GM12878 (cell line): ENCODE data around the gene CMYA5. TPM values are rescaled to one million over a fixed set of nuclear protein-coding genes. Genes with fewer than 3 reads are reported as not detected.

Experiments used
- ATAC-seq: fragments of 200-7000 bp; cut with Tn5 transposase; 3 replicates; pipeline ENCODE4 v1.9.1; 2020; ENCODE audit warnings: mild to moderate bottlenecking, moderate library complexity
- BruUV-seq: library from RNA; stranded (reverse); fragments of 400-500 nt; replicated peaks from 2 replicates; lab custom pipeline; 2021; lab: Mats Ljungman, UMichigan
- CTCF ChIA-PET: fragments of 300-600 bp; sonication (Branson Sonifier 250); formaldehyde crosslinking; extraction: SDS; loops from one replicate; lab custom pipeline; 2021; ENCODE audit warnings: inconsistent platforms; lab: Yijun Ruan, JAX
- POLR2A ChIA-PET: fragments of 350-600 bp; formaldehyde crosslinking; extraction: SDS; loops from one replicate; lab custom pipeline; 2021; ENCODE audit warnings: inconsistent platforms; lab: Charles Lee
- RAD21 ChIA-PET: fragments of 300-600 bp; sonication (Branson Sonifier 250); formaldehyde crosslinking; loops from one replicate; lab custom pipeline; 2023; ENCODE audit warnings: antibody characterized with exemption; ENCODE audit not compliant: unreplicated experiment; lab: Charles Lee
- SMC1A ChIA-PET: fragments of 300-600 bp; sonication (Branson Sonifier 250); formaldehyde crosslinking; loops from one replicate; lab custom pipeline; 2023; ENCODE audit not compliant: unreplicated experiment, uncharacterized antibody; lab: Charles Lee
- DNase-seq: peaks from one replicate; pipeline ENCODE4 v3.0.0-alpha.2; 2011; ENCODE audit warnings: low read depth, low spot score
- FAIRE-seq: peaks from 3 replicates; lab custom pipeline; 2011; peaks lifted over from hg19 to GRCh38; lab: Jason Lieb, UNC
- H2AFZ ChIP-seq: 2 replicates; pipeline ENCODE4 v1.6.0; 2011; ENCODE audit warnings: low read depth, low read length, control low read depth; ENCODE audit not compliant: control insufficient read depth
- H3K27ac ChIP-seq: 2 replicates; pipeline ENCODE4 v1.5.1; 2011; ENCODE audit warnings: control low read depth; ENCODE audit not compliant: control insufficient read depth, insufficient read depth
- H3K27me3 ChIP-seq, 2 experiments: replicated peaks in 1 of 2; 2 replicates each; pipeline versions ENCODE4 v1.6.0 to v1.6.1; 2011; ENCODE audit warnings: low read length in 1 of 2; ENCODE audit not compliant: control insufficient read depth in 2 of 2, insufficient read depth in 2 of 2
- H3K36me3 ChIP-seq, 2 experiments: 2 replicates each; pipeline ENCODE4 v1.5.1; 2011; ENCODE audit warnings: low read length in 1 of 2; ENCODE audit not compliant: control insufficient read depth in 2 of 2, insufficient read depth in 2 of 2
- H3K4me1 ChIP-seq: 2 replicates; pipeline ENCODE4 v1.6.1; 2011; ENCODE audit warnings: mild to moderate bottlenecking, low read length, moderate library complexity, mixed read lengths; ENCODE audit not compliant: control insufficient read depth, insufficient read depth
- H3K4me2 ChIP-seq: 2 replicates; pipeline ENCODE4 v1.6.0; 2011; ENCODE audit warnings: control low read depth; ENCODE audit not compliant: control insufficient read depth, insufficient read depth
- H3K4me3 ChIP-seq: fragments of 200-600 bp; sonication (generic); 2 replicates; pipeline ENCODE4 v1.5.1; 2016
- H3K79me2 ChIP-seq: 2 replicates; pipeline ENCODE4 v1.6.0; 2011; ENCODE audit warnings: low read length; ENCODE audit not compliant: control insufficient read depth, insufficient read depth
- H3K9ac ChIP-seq: 2 replicates; pipeline ENCODE4 v1.8.0; 2011; ENCODE audit warnings: low read length, control low read depth, mixed read lengths; ENCODE audit not compliant: control insufficient read depth, insufficient read depth
- H3K9me3 ChIP-seq: replicated peaks from 3 replicates; pipeline ENCODE4 v1.5.1; 2011; ENCODE audit warnings: mild to moderate bottlenecking, low read length; ENCODE audit not compliant: control insufficient read depth, insufficient read depth
- H4K20me1 ChIP-seq: 2 replicates; pipeline ENCODE4 v1.6.0; 2011; ENCODE audit not compliant: control insufficient read depth, insufficient read depth
- FOS ChIP-seq: IDR thresholded peaks from 3 replicates; pipeline ENCODE4 v1.6.1; 2011; ENCODE audit warnings: borderline replicate concordance; ENCODE audit not compliant: insufficient read length; ENCODE audit errors: extremely low read depth
- IKZF2 ChIP-seq, 2 experiments: fragments of 450-650 bp; IDR thresholded peaks; 2 replicates each; pipeline ENCODE4 v1.6.1; 2017; ENCODE audit warnings: mild to moderate bottlenecking in 2 of 2, moderate library complexity in 2 of 2
- MTA3 ChIP-seq: IDR thresholded peaks from 2 replicates; pipeline ENCODE4 v1.6.1; 2012; ENCODE audit warnings: low read length, inconsistent platforms, borderline replicate concordance
- MYC ChIP-seq: IDR thresholded peaks from 2 replicates; pipeline ENCODE4 v1.6.1; 2011; ENCODE audit warnings: mild to moderate bottlenecking, low read length, moderate library complexity, inconsistent platforms; ENCODE audit not compliant: insufficient read depth, insufficient replicate concordance, insufficient read length, severe bottlenecking
- SMAD1 ChIP-seq: fragments of 450-650 bp; IDR thresholded peaks from 2 replicates; pipeline ENCODE4 v1.6.1; 2018; ENCODE audit warnings: mild to moderate bottlenecking, low read depth; ENCODE audit not compliant: partially characterized antibody
- TCF3 ChIP-seq: IDR thresholded peaks from 2 replicates; pipeline ENCODE4 v1.6.1; 2012; ENCODE audit warnings: low read depth, mild to moderate bottlenecking, low read length, borderline replicate concordance; ENCODE audit not compliant: insufficient read depth
- WGBS: methylation state at CpG from one replicate; pipeline ENCODE4 v1.1.6; 2016; ENCODE audit warnings: low lambda C conversion rate; ENCODE audit not compliant: insufficient replicate concordance, insufficient coverage; ENCODE audit errors: missing lambda C conversion rate; 5-methylcytosine and 5-hydroxymethylcytosine counted together
- in situ Hi-C: fragments of 300-500 bp; cut with MboI; formaldehyde crosslinking; loops from 9 replicates; pipeline ENCODE4 v1.14.3; 2018; ENCODE audit warnings: mixed read lengths
- intact Hi-C: fragments of 100-400 bp; cut with micrococcal nuclease; formaldehyde crosslinking; loops from one replicate; pipeline ENCODE4 v1.14.2; 2022; ENCODE audit not compliant: unreplicated experiment
- polyA plus RNA-seq, 11 experiments: library from polyadenylated mRNA; depleted of rRNA in 4 of 11; unstranded in 6 of 11; stranded (reverse) in 5 of 11; fragments of >200 nt; fragmentation: Nextera tagmentation in 4 of 11; fragmentation: Illumina TruSeq in 1 of 11; extraction: Ambion mirVana in 4 of 11; extraction: Trizol in 1 of 11; gene quantifications; 1 replicate in 1 of 11; 2 replicates in 10 of 11; pipeline versions ENCODE4 v1.2.1 to v1.2.3, GENCODE V29; 2011 to 2016; ENCODE audit warnings: inconsistent platforms in 2 of 11, missing spikeins in 2 of 11, low read depth in 1 of 11
- total RNA-seq, 4 experiments: library from RNA; depleted of rRNA in 3 of 4; stranded (reverse); fragments of >200 nt in 3 of 4; fragmentation: Illumina TruSeq in 1 of 4; extraction: Trizol in 1 of 4; gene quantifications; 2 replicates each; pipeline versions ENCODE4 v1.2.1 to v1.2.3, GENCODE V29; 2013 to 2021
- TF ChIP-seq, protein P1 (sequence below): fragments of 450-650 bp; IDR thresholded peaks from 2 replicates; pipeline ENCODE4 v1.6.1; 2017; ENCODE audit warnings: antibody characterized with exemption, mild to moderate bottlenecking, moderate library complexity
- TF ChIP-seq, protein P2 (sequence below): fragments of 450-650 bp; formaldehyde crosslinking; IDR thresholded peaks from 2 replicates; pipeline ENCODE4 v1.5.0; 2022; ENCODE audit warnings: mild to moderate bottlenecking, missing genetic modification characterization

CMYA5 gene
- total and polyA plus RNA-seq, 10 of the 15 experiments (the other 5 are each of a cell fraction or from before 2014, with no cell fraction given), result 0.01 to 0.34 (median 0.16) TPM; not detected in 1

DNA sequence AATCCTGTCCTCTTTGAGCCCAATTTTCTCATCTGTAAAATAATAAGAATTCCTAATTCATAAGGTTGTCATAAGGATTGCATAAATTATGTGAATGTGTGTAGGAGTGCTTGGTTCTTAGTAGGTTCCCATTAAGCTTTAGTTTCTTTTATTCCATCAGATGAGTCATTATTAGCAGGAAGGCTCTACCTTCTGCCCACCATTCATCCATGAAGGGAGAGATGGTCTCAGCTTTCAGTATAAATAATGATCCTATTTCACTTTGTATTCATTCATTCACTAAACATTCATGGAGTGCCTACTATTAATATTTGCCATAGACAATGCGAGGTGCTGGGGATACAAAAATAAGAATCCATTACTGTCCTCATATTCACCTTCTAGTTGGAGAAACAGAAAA, 3.0 kb downstream of the CMYA5 start:
- no peak for TF ChIP-seq IKZF2 (IDR thresholded peaks at IDR 0.05)
- no peak for TF ChIP-seq FOS
- TF ChIP-seq MYC, result no peak
- no peak for TF ChIP-seq MTA3
- TF ChIP-seq, protein P1, sequence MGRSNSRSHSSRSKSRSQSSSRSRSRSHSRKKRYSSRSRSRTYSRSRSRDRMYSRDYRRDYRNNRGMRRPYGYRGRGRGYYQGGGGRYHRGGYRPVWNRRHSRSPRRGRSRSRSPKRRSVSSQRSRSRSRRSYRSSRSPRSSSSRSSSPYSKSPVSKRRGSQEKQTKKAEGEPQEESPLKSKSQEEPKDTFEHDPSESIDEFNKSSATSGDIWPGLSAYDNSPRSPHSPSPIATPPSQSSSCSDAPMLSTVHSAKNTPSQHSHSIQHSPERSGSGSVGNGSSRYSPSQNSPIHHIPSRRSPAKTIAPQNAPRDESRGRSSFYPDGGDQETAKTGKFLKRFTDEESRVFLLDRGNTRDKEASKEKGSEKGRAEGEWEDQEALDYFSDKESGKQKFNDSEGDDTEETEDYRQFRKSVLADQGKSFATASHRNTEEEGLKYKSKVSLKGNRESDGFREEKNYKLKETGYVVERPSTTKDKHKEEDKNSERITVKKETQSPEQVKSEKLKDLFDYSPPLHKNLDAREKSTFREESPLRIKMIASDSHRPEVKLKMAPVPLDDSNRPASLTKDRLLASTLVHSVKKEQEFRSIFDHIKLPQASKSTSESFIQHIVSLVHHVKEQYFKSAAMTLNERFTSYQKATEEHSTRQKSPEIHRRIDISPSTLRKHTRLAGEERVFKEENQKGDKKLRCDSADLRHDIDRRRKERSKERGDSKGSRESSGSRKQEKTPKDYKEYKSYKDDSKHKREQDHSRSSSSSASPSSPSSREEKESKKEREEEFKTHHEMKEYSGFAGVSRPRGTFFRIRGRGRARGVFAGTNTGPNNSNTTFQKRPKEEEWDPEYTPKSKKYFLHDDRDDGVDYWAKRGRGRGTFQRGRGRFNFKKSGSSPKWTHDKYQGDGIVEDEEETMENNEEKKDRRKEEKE, result no peak
- no peak for TF ChIP-seq TCF3
- TF ChIP-seq SMAD1, result no peak
- TF ChIP-seq, protein P2, sequence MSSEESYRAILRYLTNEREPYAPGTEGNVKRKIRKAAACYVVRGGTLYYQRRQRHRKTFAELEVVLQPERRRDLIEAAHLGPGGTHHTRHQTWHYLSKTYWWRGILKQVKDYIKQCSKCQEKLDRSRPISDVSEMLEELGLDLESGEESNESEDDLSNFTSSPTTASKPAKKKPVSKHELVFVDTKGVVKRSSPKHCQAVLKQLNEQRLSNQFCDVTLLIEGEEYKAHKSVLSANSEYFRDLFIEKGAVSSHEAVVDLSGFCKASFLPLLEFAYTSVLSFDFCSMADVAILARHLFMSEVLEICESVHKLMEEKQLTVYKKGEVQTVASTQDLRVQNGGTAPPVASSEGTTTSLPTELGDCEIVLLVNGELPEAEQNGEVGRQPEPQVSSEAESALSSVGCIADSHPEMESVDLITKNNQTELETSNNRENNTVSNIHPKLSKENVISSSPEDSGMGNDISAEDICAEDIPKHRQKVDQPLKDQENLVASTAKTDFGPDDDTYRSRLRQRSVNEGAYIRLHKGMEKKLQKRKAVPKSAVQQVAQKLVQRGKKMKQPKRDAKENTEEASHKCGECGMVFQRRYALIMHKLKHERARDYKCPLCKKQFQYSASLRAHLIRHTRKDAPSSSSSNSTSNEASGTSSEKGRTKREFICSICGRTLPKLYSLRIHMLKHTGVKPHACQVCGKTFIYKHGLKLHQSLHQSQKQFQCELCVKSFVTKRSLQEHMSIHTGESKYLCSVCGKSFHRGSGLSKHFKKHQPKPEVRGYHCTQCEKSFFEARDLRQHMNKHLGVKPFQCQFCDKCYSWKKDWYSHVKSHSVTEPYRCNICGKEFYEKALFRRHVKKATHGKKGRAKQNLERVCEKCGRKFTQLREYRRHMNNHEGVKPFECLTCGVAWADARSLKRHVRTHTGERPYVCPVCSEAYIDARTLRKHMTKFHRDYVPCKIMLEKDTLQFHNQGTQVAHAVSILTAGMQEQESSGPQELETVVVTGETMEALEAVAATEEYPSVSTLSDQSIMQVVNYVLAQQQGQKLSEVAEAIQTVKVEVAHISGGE (CRISPR knock-in tag), result no peak
- Histone ChIP-seq H2AFZ (no peak overlapping the region), H3K36me3 (no peaks in the 10 kb centered on the region), H3K27me3 (no peaks in the 10 kb centered on the region), H3K4me1 (peaks cover 5% of the 10 kb centered on the region; the same call in 1 of the 2 replicates), H3K4me3 (no peak overlapping the region), H3K9ac (no peak overlapping the region), H3K27ac (no peak overlapping the region), H4K20me1 (no peaks in the 10 kb centered on the region), H3K9me3 (no peaks in the 10 kb centered on the region), H3K4me2 (no peak overlapping the region), H3K79me2 (no peaks in the 10 kb centered on the region)
- 100% methylated on average over 1 of the region's 1 CpG for WGBS
- no peak for FAIRE-seq
- no peak for DNase-seq
- ChIA-PET POLR2A (interaction anchor here (0.7 kb wide), 1 partner anchor 33 kb away, joined by 3 read pairs; no protein-coding TSS in a partner anchor), CTCF (no interaction called here), SMC1A (interaction anchor here (1.3 kb wide), 1 partner anchor 16 kb away, joined by 4 read pairs; no protein-coding TSS in a partner anchor), RAD21 (no interaction called here)
- no TSS peak for BruUV-seq
- intact Hi-C loops, result no loop called here
- in situ Hi-C loops, result no loop called here
- ATAC-seq, result no peak
